HL-60/S4 treated with phorbol 12-myristate 13-acetate at 8.2 ng/mL for 4 days and 3 days (cell line): ENCODE measurements around the gene GTF3C6.
"Not testable (repeated sequence)": the region's sequence is repeated elsewhere in the genome, so short reads cannot be mapped to it uniquely, and the experiment has no call there.

Source experiments
- in situ Hi-C: fragments of 300-500 bp; cut with MboI; formaldehyde crosslinking; loops from 2 replicates; pipeline ENCODE4 v1.15.0; 2022; ENCODE audit warnings: low sequenced_read_pairs

The GTF3C6 gene

DNA sequence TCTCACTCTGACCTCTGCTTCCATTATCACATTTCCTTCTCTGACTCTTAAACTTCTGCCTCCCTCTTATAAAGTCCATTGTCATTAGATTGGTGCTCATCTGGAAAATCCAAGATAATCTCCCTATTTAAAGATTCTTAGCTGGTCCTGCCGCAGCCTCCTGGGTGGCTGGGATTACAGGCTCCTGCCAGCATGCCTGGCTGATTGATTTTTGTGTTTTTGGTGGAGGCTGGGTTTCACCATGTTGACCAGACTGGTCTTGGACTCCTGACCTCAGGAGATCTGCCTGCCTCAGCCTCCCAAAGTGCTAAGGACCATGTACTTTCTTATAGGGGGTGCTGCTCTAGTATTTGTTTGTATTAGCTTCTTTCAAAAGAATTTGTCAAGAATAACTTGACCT, 18.1 kb downstream of the GTF3C6 start:
- in situ Hi-C loops = no loop called here

DNA sequence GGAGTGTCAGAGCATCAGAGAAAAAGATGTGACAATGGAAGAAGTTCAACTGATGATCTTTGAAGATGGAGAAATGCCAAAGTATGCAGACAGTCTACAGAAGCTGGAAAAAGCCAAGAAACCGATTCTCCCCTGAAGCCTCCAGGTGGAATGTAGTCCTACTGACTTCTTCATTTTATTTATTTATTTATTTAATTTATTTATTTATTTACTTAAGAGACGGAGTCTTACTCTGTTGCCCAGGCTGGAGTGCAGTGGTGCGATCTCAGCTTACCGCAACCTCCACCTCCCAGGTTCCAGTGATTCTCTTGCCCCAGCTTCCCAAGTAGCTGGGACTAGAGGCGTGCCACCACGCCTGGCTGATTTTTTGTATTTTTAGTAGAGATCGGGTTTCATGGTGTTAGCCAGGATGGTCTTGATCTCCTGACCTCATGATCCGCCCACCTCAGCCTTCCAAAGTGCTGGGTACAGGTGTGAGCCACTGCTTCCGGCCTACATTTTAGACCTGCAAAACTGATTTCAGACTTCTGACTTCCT, 21.1 kb downstream of the GTF3C6 start:
- in situ Hi-C loops = no loop called here

DNA sequence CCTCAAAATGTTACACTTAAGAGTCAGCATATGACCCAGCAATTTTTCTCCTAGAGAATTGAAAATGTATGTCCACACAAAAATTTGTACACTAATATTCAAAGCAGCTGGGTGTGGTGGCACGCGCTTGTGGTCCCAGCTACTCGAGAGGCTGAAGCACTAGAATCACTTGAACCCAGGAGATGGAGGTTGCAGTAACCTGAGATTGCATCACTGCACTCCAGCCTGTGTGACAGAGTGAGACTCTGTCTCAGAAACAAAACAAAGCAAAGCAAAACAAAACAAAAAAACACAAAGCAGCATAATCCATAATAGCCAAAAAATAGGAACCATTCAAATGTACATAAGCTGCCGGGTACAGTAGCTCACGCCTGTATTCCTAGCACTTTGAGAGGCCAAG, 21.7 kb downstream of the GTF3C6 start:
- in situ Hi-C loops = no loop called here

DNA sequence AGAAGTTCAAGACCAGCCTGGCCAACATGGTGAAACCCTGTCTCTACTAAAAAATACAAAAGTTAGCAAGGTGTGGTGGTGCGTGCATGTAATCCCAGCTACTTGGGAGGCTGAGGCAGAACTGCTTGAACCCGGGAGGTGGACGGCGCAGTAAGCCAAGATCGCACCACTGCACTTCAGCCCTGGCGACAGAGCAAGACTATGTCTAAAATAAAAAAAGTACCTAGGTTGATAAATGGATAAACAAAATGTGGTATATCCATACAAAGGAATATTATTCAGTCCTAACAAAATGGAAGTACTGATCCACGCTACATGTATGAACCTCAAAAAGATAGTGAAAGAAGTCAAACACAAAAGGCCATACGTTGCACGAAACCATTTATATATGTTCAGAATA, 22.1 kb downstream of the GTF3C6 start:
- in situ Hi-C loops = no loop called here

DNA sequence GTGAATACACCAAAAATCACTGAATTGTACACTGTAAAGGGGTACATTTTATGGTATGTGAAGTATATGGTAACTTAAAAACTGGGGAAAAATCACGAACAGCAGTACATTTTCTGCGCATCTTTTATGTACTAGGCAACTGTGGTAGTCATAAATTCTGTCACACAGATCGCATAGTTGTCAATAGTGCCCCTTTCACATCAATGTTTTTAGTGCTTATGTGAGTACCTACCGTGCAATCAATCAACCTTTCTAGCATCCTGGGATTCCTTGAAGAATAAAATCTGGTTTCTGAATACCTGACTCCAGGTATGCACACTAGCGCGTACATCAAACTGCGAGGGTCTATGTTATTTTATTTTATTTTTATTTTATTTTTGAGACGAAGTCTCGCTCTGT, 22.7 kb downstream of the GTF3C6 start:
- in situ Hi-C loops = no loop called here

DNA sequence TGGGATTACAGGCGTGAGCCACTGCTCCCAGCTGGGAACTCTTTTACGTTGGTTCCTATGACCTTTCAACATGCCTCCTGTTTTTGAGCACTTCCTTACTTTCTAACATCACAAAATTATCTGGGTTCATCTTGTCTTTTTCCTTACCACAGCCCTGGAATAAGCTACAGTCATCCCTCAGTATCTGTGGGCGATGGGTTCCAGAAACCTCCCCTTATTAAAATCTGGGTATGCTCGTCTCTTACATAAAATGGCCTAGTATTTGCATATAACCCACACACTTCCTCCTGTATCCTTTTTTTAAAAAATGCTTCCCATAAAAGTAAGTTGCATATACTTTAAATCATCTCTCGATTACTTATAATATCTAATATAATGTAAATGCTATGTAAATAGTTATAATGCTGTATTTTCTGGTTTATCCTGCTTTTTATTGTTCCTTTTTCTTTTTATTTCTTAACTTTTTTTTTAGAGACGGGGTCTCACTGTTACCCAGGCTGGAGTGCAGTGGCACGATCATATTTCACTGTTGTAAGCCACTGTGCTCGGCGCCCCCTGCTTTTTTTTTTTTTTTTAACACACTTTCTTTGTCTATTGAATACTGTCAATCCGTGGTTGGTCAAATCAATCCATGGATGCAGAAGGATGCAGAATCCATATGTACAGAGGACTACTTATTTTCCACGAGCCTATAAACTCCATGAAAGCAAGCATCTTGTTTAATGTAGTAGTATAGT, 32.5 kb downstream of the GTF3C6 start:
- in situ Hi-C loops = no loop called here

DNA sequence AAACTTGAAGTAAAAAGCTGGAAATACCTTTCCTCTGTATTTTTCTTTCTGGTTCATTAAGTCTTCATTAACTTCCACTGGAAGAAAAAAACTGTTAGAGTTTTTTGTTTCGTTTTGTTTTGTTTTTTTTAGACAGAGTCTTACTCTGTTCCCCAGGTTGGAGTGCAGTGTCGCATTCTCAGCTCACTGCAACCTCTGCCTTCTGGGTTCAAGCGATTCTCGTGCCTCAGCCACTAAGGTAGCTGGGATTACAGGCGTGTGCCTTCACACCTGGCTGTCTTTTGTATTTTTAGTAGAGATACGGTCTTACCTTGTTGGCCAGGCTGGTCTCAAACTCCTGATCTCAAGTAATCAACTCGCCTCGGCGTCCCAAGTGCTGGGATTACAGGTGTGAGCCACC, 38.2 kb downstream of the GTF3C6 start:
- in situ Hi-C loops = no loop called here

DNA sequence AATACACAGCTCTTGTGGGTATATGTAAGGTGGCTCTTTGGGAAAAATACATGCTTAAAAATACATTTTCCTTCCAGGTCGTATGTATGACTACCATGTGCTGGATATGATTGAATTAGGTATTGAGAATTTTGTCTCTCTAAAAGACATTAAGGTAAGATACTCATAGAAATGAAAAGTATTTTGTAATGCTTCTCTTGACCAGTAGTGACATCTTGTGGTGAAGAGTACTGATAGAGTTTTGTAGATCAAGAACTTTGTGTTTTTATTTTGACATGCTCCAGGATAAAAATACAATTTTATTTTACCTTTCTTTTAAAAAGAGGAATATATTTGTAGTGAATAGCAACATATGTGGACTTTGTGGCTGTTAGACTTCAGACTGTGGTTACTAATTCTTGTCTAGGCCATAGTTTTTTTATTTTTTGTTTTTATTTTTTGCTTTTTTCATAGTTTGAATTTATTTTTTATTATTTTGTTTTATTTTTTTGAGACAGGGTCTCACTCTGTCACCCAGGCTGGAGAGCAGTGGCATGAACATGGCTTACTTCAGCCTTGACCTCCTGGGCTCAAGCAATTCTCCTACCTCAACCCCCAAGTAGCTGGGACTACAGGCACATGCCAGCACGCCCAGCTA, 41.2 kb downstream of the GTF3C6 start:
- in situ Hi-C loops = no loop called here

DNA sequence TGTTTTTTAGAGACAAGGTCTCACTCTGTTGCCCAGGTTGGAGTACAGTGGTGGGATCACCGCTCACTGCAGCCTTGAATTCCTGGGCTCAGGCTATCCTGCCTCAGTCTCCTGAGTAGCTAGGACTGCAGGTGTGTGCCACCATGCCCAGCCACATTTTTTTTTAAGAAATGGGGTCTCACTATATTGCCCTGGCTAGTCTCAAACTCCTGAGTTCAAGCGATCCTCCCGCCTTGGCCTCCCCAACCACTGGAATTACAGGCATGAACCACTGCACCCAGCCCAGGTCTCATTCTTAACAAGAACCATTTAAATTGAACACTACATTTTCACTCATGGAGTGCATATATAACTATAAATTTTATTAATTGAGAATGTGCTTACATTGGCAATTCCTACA, 43.8 kb downstream of the GTF3C6 start:
- in situ Hi-C loops = no loop called here

DNA sequence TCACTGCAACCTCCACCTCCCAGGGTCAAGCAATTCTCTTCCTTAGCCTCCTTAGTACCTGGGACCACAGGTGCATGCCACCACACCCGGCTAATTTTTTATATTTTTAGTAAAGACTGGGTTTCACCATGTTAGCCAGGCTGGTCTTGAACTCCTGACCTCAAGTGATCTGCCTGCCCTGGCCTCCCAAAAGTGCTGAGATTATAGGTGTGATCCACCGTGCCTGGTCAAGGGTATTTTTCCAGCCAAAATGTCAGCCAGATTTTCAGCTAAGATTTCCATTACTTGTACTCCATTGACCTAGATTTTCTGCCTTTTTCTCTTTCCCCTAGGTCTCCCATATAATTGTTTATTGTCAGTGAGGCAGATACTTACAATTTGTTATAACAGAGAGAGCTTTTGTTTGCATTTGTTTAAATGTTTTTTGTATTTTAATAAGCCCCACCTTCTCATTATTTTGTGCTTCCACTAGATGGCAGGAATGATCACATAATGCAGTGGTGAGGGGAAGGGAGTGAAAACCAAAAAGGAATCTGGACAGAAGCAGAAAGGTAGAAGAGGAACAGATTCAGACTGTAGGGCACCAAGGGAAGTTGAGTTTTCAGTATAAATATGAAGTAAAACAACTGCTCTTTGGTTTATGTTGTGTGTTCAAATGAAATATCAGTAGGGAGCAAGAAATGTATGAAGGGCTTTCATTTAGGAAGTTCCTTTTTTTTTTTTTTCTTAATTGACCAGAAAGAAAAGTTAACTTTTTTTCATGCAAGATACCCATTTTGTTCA, 53.0 kb downstream of the GTF3C6 start:
- in situ Hi-C loops = no loop called here

DNA sequence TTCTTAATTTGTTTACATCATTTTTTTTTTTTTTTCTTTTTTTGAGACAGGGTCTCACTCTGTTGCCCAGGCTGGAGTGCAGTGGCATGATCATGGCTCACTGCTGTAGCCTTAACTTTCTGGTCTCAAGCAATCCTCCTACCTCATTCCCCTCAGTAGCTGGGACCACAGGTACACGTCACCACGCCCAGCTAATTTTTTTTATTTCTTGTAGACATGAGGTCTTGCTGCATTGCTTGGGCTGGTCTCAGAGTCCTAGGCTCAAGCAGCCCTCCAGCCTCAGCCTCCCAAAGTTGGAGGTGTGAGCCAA, 53.6 kb downstream of the GTF3C6 start:
- in situ Hi-C loops = no loop called here

DNA sequence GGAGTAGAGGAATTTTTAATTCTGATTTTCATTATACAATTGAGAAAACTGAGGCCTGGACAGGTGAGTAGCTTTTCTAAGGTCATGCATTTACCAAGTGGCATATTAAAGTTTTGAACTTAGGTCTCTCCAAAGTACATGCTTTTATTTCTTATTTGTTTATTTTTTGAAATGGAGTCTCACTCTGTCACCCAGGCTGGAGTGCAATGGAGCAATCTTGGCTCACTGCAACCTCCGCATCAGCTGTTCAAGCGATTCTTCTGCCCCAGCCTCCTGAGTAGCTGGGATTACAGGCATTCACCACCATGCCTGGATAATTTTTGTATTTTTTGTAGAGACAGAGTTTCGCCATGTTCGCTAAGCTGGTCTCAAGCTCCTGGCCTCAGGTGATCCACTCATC, 54.0 kb downstream of the GTF3C6 start:
- in situ Hi-C loops = not testable (repeated sequence)

DNA sequence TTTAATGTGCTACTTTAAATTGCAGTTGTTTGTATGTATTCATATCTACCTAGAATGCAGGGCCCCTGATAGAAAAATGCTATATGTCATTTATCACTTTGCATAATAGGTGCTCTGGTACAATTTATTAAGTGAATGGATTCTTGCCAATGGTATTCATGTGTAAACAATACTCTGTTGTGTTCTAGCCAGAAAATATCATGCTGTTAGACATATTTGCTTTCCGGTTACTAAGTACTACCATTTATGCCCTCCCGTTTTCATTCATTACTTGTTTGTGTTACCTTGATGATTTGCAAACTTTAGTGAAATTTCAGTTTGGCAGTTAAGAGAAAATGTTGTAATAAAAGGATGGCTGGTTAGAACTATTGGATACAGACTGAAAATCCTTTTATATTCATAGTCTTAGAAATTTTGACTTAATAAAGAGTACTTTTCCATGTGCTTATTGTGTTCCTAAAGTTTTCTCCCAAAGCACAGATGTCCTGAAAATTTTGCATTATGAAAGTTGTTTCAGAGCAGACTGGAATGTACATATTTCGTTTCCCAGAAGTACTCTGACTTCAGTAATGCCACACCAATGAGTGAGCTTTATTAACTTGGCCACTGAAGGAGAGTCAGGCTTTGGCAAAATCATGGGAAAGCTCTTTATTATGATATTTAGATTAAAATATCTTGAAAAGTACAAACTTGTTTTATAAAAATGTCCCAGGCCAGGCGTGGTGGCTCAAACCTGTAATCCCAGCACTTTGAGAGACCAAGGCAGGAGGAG, 54.8 kb downstream of the GTF3C6 start:
- in situ Hi-C loops = no loop called here

DNA sequence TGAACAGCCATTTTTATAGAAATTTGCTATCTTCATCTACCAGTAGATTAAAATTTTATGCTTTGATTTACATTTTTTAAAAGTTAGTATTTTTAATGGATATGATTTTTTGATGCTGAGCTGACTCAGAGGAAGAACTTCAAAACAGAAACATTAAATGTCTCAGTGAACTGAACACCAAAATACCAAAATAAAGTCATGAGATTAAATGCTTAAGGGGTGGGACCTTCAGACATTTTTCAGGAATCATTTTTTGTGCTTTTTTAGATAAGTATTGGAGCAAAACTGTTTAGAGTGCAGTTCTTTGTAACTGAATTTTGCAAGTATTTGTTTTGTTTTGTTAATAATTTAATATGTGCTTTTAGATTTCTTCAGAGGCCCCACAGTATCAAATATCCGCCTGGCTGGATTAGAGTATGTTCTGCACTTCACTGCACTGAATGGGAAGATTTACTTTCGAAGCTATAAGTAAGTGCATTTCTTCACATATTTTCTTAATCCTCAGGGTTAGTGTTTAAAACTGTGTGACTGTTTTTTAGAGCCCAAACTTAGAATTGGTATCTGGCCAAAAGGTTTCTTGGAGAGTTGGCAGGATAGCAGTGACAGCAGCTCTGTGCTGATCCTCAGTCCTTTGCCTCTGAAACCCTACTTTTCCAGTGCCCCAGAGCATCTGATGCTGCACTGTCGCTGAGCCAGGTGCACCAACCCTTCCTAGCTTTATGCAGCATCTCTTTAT, 57.1 kb downstream of the GTF3C6 start:
- in situ Hi-C loops = no loop called here

DNA sequence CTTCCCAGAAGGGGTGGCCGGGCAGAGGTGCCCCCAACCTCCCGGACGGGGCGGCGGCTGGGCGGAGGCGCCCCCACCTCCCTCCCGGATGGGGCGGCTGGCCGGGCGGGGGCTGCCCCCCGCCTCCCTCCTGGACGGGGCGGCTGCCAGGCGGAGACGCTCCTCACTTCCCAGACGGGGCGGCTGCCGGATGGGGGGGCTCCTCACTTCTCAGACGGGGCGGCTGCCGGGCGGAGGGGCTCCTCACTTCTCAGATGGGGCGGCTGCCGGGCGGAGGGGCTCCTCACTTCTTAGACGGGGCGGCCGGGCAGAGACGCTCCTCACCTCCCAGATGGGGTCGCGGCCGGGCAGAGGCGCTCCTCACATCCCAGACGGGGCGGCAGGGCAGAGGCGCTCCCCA, 58.7 kb downstream of the GTF3C6 start:
- in situ Hi-C loops = not testable (repeated sequence)
